Measurements from ENCODE around the gene PLCB1. TPM values are rescaled to one million over a fixed set of nuclear protein-coding genes. Genes with fewer than 3 reads are reported as not detected.

Gene PLCB1
- total RNA-seq, 2 donors from 2014 or later, result 1.8 to 3.0 TPM

- Mint-ChIP-seq H3K4me1 (no peaks in the 10 kb centered on the region), H3K4me3 (no peak overlapping the region), H3K9me3 (no peaks in the 10 kb centered on the region), H3K36me3 (ENCODE audit: low read depth) (no peaks in the 10 kb centered on the region), H3K27ac (no peak overlapping the region), H3K27me3 (no peaks in the 10 kb centered on the region)
- ATAC-seq (replicated peaks), result no peak
Observed at GRCh38 chr20:8675896-8676295, 543.8 kb downstream of the PLCB1 start.

GRCh38 chr20:8678098-8678776 is 546.2 kb downstream of the PLCB1 start:
- H3K27me3 Mint-ChIP-seq, result no peaks in the 10 kb centered on the region
- no peaks in the 10 kb centered on the region for H3K4me1 Mint-ChIP-seq
- H3K9me3 Mint-ChIP-seq, result no peaks in the 10 kb centered on the region
- H3K36me3 Mint-ChIP-seq (ENCODE audit: low read depth), result no peaks in the 10 kb centered on the region
- H3K27ac Mint-ChIP-seq, result no peak overlapping the region
- no peak for ATAC-seq (replicated peaks)
- no peak overlapping the region for H3K4me3 Mint-ChIP-seq

GRCh38 chr20:8689337-8689736 is 557.3 kb downstream of the PLCB1 start:
- Mint-ChIP-seq H3K4me1 (no peaks in the 10 kb centered on the region), H3K36me3 (ENCODE audit: low read depth) (peaks cover 19% of the 10 kb centered on the region), H3K27ac (no peak overlapping the region), H3K27me3 (no peaks in the 10 kb centered on the region), H3K4me3 (no peak overlapping the region), H3K9me3 (peaks cover 4% of the 10 kb centered on the region)
- ATAC-seq (replicated peaks), result no peak

- peaks cover 14% of the 10 kb centered on the region for H3K36me3 Mint-ChIP-seq (ENCODE audit: low read depth)
- no peaks in the 10 kb centered on the region for H3K4me1 Mint-ChIP-seq
Observed at GRCh38 chr20:8690074-8690473, 558.0 kb downstream of the PLCB1 start.

GRCh38 chr20:8693709-8694108 is 561.6 kb downstream of the PLCB1 start:
- Mint-ChIP-seq H3K27me3 (no peaks in the 10 kb centered on the region), H3K4me3 (no peak overlapping the region), H3K4me1 (no peaks in the 10 kb centered on the region), H3K27ac (no peak overlapping the region), H3K9me3 (peaks cover 4% of the 10 kb centered on the region), H3K36me3 (ENCODE audit: low read depth) (no peaks in the 10 kb centered on the region)
- no peak for ATAC-seq (replicated peaks)

More at GRCh38 chr20:8690074-8690473, 558.0 kb downstream of the PLCB1 start:
- no peak overlapping the region for H3K4me3 Mint-ChIP-seq
- no peak for ATAC-seq (replicated peaks)
- H3K27ac Mint-ChIP-seq, result no peak overlapping the region
- H3K27me3 Mint-ChIP-seq, result no peaks in the 10 kb centered on the region
- peaks cover 4% of the 10 kb centered on the region for H3K9me3 Mint-ChIP-seq

DNA sequence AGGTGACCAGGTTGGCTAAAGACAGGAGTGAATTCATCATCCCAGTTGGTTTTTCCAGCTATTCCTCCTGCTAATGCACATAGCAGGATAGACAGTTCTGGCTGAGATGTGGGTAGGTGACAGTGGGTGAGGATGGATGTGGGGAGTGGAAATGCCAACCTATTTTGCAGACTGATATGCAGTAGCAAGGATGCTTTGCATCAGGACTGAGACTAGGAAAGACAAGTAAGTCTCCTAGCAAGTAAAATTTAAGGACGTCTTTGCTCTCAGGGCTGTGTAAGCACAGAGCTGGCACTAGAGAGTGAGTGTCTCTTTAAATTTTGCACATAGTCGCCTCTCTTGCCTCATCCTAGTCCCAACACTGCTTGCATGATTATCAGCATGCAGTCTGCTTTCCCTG is 568.7 kb downstream of the PLCB1 start:
- Mint-ChIP-seq H3K4me3 (no peak overlapping the region), H3K9me3 (no peaks in the 10 kb centered on the region), H3K27me3 (no peaks in the 10 kb centered on the region), H3K36me3 (ENCODE audit: low read depth) (no peaks in the 10 kb centered on the region), H3K27ac (no peak overlapping the region), H3K4me1 (no peaks in the 10 kb centered on the region)
- ATAC-seq (replicated peaks), result no peak

DNA sequence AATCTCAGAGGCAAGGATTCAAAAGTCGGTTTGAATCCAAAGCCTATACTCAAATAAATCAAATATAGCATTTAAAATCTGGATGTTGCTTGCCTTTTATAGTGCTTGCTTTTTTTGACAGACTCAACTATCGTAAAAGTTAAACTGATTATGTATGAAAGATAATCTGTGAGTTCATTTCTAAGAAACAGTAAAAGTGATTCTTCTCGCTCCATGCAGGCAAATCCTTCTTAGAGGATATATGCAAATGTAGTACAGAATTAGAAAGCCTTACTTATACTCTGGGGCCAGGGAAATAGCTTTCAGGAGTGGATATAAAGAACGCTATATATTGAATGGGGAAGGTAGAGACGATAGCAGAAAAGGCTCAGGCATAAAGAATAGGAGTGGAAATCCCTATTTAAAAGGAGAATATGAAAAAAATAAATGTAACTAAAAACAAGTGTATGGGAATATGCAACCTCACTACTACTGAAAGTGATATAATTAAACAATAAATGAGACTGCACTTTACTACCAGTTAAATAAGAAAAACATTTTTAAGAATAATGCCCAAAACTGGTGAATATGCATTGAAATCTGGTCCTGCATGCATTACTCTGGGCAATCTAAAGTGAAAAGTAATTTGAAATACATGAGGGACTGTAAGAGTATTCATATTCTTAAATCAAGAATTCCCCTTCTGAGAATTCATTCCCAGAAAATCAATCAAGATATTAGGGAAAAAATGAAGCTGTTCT is 575.1 kb downstream of the PLCB1 start:
- H3K27me3 Mint-ChIP-seq, result no peaks in the 10 kb centered on the region
- peaks cover 12% of the 10 kb centered on the region for H3K36me3 Mint-ChIP-seq (ENCODE audit: low read depth)
- H3K4me3 Mint-ChIP-seq, result no peak overlapping the region
- ATAC-seq (replicated peaks), result no peak
- no peaks in the 10 kb centered on the region for H3K9me3 Mint-ChIP-seq
- no peaks in the 10 kb centered on the region for H3K4me1 Mint-ChIP-seq
- no peak overlapping the region for H3K27ac Mint-ChIP-seq

- Mint-ChIP-seq H3K9me3 (no peaks in the 10 kb centered on the region), H3K4me3 (no peak overlapping the region), H3K4me1 (no peaks in the 10 kb centered on the region), H3K36me3 (ENCODE audit: low read depth) (peaks cover 12% of the 10 kb centered on the region), H3K27ac (no peak overlapping the region), H3K27me3 (no peaks in the 10 kb centered on the region)
- ATAC-seq (replicated peaks), result no peak
Observed at GRCh38 chr20:8709627-8710026, 577.6 kb downstream of the PLCB1 start.

- H3K36me3 Mint-ChIP-seq (ENCODE audit: low read depth), result peaks cover 12% of the 10 kb centered on the region
- H3K27ac Mint-ChIP-seq, result no peak overlapping the region
- H3K9me3 Mint-ChIP-seq, result no peaks in the 10 kb centered on the region
- H3K4me1 Mint-ChIP-seq, result no peaks in the 10 kb centered on the region
- no peak overlapping the region for H3K4me3 Mint-ChIP-seq
- no peaks in the 10 kb centered on the region for H3K27me3 Mint-ChIP-seq
- ATAC-seq (replicated peaks), result no peak
Observed at GRCh38 chr20:8711501-8711900, 579.4 kb downstream of the PLCB1 start.

GRCh38 chr20:8714206-8714605 is 582.1 kb downstream of the PLCB1 start:
- Mint-ChIP-seq H3K27ac (no peak overlapping the region), H3K36me3 (ENCODE audit: low read depth) (peaks cover 12% of the 10 kb centered on the region), H3K4me1 (no peaks in the 10 kb centered on the region), H3K27me3 (no peaks in the 10 kb centered on the region), H3K4me3 (no peak overlapping the region), H3K9me3 (no peaks in the 10 kb centered on the region)
- ATAC-seq (replicated peaks), result no peak

DNA sequence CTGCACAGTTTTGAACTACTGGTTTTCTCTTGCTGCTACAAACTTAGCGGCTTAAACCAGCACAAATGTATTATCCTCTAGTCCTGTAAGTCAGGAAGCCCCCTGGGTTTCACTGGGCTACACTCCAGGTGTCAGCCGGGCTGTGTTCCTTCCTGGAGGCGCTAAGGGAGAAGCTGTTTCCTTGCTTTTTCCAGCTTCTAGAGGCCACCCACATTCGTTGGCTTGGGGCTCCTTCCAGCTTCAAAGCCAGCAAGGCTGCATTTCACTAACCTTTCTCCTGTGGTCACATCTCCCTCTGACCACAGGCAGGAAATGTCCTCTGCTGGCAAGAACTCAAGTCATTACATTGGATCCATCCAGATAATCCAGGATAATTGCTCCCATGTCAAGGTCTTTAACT is 586.2 kb downstream of the PLCB1 start:
- no peaks in the 10 kb centered on the region for H3K27me3 Mint-ChIP-seq
- no peak overlapping the region for H3K27ac Mint-ChIP-seq
- H3K36me3 Mint-ChIP-seq (ENCODE audit: low read depth), result no peaks in the 10 kb centered on the region
- no peak for ATAC-seq (replicated peaks)
- no peaks in the 10 kb centered on the region for H3K4me1 Mint-ChIP-seq
- H3K4me3 Mint-ChIP-seq, result no peak overlapping the region
- H3K9me3 Mint-ChIP-seq, result no peaks in the 10 kb centered on the region

DNA sequence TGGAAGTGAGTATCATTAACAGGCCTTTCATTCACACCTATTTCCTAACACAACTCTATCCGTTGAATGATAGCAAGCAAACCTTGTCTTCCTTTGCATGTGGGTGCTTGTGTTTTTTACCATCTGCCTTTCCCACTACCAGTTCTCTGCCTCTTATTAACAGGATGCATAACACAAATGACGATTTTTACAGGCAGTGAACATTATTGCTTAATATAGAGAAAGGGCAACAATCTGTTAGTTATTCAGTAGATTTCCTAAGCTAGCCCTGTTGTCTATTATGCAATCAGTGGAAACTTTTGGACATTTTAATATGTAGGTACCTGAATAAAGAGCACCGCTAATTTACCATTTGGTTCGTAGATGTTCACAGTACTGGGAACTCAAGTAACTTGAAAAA is 588.0 kb downstream of the PLCB1 start:
- H3K27ac Mint-ChIP-seq, result no peak overlapping the region
- H3K27me3 Mint-ChIP-seq, result no peaks in the 10 kb centered on the region
- ATAC-seq (replicated peaks), result no peak
- H3K9me3 Mint-ChIP-seq, result no peaks in the 10 kb centered on the region
- no peaks in the 10 kb centered on the region for H3K4me1 Mint-ChIP-seq
- no peak overlapping the region for H3K4me3 Mint-ChIP-seq
- no peaks in the 10 kb centered on the region for H3K36me3 Mint-ChIP-seq (ENCODE audit: low read depth)

- no peaks in the 10 kb centered on the region for H3K36me3 Mint-ChIP-seq (ENCODE audit: low read depth)
- no peak for ATAC-seq (replicated peaks)
- no peaks in the 10 kb centered on the region for H3K9me3 Mint-ChIP-seq
- no peaks in the 10 kb centered on the region for H3K4me1 Mint-ChIP-seq
- no peak overlapping the region for H3K4me3 Mint-ChIP-seq
- no peaks in the 10 kb centered on the region for H3K27me3 Mint-ChIP-seq
- H3K27ac Mint-ChIP-seq, result no peak overlapping the region
Observed at GRCh38 chr20:8721098-8721497, 589.0 kb downstream of the PLCB1 start.

DNA sequence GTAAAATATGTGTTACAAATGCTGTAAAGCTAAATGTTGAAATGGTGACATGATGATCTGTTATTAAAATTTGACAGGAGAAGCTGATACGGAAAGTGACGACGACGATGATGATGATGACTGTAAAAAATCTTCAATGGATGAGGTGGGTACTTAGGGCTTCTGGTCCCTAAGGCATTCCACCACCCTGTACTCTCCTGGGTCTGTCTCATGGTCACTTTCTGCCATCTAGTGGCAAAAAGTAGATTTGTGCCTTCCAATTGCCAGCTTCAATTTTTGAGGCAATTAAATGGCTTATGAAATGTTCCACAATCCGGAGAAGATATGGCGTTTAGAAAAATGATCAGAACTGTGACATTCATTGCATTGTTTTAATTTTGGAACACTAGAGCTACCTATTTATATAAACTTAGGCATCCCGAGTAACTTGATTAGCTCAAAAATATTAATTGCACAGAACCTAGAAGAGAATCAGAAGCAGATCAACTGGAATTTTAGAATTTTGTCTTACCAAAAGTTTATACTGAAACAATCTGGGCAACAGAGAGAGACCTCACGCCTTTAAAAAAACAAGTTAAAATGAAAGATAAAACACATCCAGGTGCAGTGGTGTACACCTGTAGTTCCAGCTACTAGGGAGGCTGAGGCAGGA is 590.3 kb downstream of the PLCB1 start:
- Mint-ChIP-seq H3K36me3 (ENCODE audit: low read depth) (no peaks in the 10 kb centered on the region), H3K9me3 (no peaks in the 10 kb centered on the region)
- ATAC-seq (replicated peaks), result peak; percentile 58

GRCh38 chr20:8723296-8723695 is 591.2 kb downstream of the PLCB1 start:
- no peaks in the 10 kb centered on the region for H3K9me3 Mint-ChIP-seq
- H3K4me1 Mint-ChIP-seq, result no peaks in the 10 kb centered on the region
- no peaks in the 10 kb centered on the region for H3K36me3 Mint-ChIP-seq (ENCODE audit: low read depth)
- no peaks in the 10 kb centered on the region for H3K27me3 Mint-ChIP-seq
- ATAC-seq (replicated peaks), result no peak
- H3K27ac Mint-ChIP-seq, result no peak overlapping the region
- H3K4me3 Mint-ChIP-seq, result no peak overlapping the region

More for the DNA sequence above, 590.3 kb downstream of the PLCB1 start:
- Mint-ChIP-seq H3K4me3 (no peak overlapping the region), H3K27ac (no peak overlapping the region), H3K4me1 (no peaks in the 10 kb centered on the region), H3K27me3 (no peaks in the 10 kb centered on the region)
